ENCODE results near the gene ELP2.
"Not testable (repeated sequence)": the region's sequence is repeated elsewhere in the genome, so short reads cannot be mapped to it uniquely, and the experiment has no call there.

The ELP2 gene

GRCh38 chr18:36129300-36130038, at the start of gene ELP2, which contains the start of gene SLC39A6:
Gene ELP2 (plus strand): TSS chr18:36129899. CDS start chr18:36129934, 35 bp downstream.
Gene SLC39A6 (minus strand): TSS chr18:36129340. CDS start chr18:36127007, 2,333 bp downstream.
- DNase-seq, result peak; percentile 90

DNA sequence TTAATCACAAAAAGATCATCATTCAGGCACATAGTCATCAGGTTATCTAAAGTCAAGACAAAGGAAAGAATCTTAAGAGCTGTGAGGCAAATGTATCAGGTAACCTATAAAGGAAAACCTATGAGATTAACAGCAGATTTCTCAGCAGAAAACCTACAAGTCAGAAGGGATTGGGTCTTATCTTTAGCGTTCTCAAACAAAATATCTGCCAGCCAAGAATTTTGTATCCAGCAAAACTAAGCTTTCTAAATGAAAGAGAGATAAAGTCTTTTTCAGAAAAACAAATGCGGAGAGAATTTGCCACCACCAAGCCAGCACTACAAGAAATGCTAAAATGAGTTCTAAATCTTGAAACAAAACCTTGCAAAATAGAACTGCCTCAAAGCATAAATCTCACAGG, 48.6 kb upstream of the ELP2 start:
- DNase-seq, result not testable (repeated sequence)

GRCh38 chr18:36083729-36084128, 46.0 kb upstream of the ELP2 start:
- no peak for DNase-seq

DNA sequence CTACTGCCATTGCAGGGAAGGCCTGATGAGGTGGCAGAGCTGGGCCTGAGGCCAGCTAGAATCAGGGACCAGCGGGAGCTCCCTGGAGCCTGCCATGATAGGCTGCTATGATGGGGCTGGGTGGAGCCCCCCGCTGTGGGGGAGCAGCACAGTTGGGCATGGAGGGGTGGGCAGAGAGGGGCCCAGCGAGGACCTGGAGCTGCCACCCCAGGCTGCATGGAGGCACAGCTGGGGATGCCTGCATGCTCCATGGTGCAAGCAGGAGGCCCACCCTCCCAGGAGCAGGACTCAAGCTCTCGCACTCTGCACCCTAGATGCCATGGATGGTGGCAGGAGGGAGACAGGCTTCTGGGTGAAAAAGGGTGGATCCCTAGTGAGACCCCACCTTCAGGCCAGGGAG, 44.5 kb upstream of the ELP2 start:
- DNase-seq, result no peak

DNA sequence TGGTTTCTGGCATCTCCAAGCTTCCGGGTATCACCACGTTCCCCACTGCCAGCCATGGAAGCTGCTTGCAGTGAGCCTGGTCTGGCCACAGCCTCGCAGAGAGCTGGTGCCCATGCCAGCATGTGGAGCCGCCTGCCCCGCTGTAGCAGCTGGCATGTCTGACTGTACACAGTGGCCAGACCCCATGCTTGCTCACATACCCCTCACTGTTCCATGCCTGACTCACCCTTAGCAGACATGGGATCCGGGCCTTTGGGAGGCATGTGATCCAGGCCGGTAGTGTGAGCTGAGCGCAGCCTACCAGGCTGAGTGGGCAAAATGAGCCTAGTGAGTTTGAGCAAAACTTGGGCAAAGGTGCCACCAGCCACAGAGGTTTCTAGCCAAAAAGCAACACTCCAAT, 43.5 kb upstream of the ELP2 start:
- DNase-seq, result no peak

- DNase-seq, result no peak
Observed at GRCh38 chr18:36088256-36088655, 41.4 kb upstream of the ELP2 start.

DNA sequence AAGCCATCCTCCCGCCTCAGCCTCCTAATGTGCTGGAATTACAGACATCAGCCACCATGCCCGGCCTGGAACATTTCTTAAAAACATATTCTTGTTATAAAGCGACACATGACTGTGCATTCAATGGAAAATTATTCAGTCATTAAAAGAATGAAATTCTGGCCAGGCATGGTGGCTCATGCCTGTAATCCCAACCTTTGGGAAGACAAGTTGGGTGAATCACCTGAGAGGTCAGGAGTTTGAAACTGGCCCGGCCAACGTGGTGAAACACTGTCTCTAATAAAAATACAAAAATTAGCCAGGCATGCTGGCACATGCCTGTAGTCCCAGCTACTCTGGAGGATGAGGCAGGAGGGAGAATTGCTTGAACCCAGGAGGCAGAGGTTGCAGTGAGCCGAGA, 40.7 kb upstream of the ELP2 start:
- DNase-seq, result no peak

- not testable (repeated sequence) for DNase-seq
Observed at GRCh38 chr18:36092116-36092515, 37.6 kb upstream of the ELP2 start.

- DNase-seq, result no peak
Observed at GRCh38 chr18:36094431-36094830, 35.3 kb upstream of the ELP2 start.

DNA sequence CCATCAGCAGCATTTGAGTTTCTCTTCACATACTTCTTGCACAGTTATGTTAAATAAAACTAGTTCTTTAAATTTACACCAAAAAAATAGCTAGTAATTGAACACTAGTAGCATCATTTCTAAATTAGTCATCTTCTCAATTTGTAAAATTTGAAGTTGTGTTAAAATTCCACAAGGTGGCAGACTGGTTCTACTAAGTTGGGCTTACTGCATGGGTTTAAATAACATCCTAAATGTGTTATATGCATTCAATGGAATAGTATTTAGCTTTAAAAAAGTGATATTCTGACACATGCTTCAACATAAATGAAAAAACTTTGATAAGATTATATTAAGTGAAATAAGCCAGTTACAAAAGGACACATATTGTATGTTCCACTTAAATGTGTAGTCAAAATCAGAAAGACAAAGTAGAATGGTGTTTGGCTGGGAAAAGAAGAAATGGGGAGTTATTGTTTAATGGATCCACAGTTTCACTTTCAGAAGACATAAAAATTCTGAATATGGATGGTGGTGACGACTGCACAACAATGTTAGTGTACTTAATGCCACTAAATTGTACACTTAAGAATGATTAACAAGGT, 33.7 kb upstream of the ELP2 start:
- DNase-seq, result peak; percentile 40

- DNase-seq, result no peak
Observed at GRCh38 chr18:36096955-36097354, 32.7 kb upstream of the ELP2 start.

GRCh38 chr18:36099311-36099710, 30.4 kb upstream of the ELP2 start:
- no peak for DNase-seq

DNA sequence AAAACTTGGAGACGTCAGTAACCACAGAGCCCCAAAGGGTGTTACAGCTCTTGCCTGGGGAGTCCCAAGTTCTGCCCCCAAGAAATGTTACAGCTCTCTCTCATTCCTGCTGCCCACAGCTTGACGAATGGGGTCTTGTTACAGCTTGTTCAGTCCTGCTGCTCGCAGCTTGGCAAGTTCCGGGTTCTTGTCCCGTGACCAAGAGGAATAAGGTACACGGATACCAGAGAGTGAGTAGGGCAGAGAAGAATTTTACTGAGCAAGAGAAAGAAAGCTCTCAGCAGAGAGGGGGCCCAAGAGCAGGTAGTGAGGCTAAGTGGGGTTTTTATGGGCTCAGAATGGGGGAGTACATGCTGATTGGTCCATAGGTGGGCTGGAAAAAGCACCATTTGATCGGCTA, 27.8 kb upstream of the ELP2 start:
- DNase-seq, result no peak

DNA sequence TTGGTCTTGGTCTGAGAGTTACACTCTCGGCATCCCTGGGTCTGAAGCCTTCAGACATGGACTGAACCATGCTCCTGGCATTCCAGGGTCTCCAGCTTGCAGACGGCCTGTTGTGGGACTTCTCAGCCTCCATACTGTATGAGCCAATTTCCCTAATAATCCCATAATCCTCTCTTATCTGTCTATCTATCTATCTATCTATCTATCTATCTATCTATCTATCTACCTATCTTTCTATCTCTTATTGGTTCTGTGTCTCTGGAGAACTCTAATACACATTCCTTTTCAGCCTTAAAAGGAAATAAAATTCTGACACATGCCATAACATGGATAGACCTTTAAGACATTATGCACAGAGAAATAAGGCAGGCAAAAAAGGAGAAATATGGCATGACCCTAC, 24.9 kb upstream of the ELP2 start:
- no peak for DNase-seq

GRCh38 chr18:36107477-36107876, 22.2 kb upstream of the ELP2 start:
- DNase-seq, result no peak

GRCh38 chr18:36108196-36108595, 21.5 kb upstream of the ELP2 start:
- DNase-seq, result no peak

- no peak for DNase-seq
Observed at GRCh38 chr18:36108601-36109000, 21.1 kb upstream of the ELP2 start.

DNA sequence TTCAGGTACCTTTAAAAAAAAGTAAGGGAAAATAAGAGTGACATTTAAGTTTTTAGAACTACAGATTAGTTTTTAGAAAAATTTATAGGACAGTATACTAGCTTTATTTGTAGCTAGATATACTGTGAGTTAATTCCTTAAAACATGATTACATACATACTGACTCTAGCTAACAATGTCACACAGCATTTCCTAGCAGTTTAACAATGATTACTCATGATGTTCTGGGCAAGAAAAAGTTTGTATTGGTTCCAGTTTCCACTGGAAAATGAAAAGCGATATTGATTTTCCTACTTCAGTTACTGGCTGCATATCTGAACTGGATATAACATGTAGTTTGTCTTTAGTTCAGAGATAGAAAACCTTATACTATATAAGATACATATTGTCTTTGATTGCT, 20.0 kb upstream of the ELP2 start:
- no peak for DNase-seq

- DNase-seq, result no peak
Observed at GRCh38 chr18:36112302-36112701, 17.4 kb upstream of the ELP2 start.

GRCh38 chr18:36114251-36114650, 15.4 kb upstream of the ELP2 start:
- no peak for DNase-seq

DNA sequence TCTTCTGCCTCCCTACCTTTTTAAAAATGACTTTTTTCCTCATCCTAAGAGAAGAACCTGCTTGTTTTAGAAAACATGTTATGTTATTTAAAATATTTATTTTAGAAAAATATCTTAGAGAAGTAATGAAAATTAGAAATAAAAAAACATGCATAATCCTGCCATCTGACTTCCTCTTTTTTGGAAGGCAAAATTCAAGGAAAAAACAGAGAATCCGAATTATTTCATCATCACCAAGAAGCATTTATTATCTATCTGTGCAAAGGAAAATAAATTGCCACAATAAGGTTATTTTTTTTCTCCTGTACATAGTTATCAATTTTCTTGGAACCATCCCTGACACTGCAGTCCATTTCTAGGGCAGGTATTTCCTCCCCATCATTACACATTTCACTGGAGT, 15.0 kb upstream of the ELP2 start:
- DNase-seq, result no peak

- DNase-seq, result not testable (repeated sequence)
Observed at GRCh38 chr18:36116771-36117170, 12.9 kb upstream of the ELP2 start.

GRCh38 chr18:36120297-36120696, 9.4 kb upstream of the ELP2 start:
- no peak for DNase-seq

GRCh38 chr18:36124841-36125240, 4.9 kb upstream of the ELP2 start:
- no peak for DNase-seq

DNA sequence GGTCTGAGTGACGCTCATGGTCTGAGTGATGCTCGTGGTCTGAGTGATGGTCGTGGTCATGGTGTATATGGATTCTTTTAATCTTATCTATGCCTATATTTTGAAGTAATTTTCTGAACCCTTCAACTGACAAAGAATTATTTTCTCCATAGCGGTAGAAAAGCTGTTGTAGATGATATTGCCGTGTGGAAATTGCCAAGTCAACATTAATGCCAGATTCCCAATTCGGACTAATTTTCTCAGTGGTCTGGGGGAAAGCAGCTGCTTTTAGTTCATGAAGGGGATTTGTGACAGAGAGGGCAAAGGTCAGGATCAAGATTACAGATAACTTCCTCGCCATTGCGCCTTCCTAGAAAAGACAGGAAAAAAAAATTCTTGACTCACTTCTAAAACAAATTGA, 3.0 kb upstream of the ELP2 start:
- no peak for DNase-seq
